Activated CD8-positive, alpha-beta T cell treated with anti-CD3 and anti-CD28 coated beads for 36 hours (primary cell): ENCODE data around the gene HK1. TPM values are rescaled to one million over a fixed set of nuclear protein-coding genes. Genes with fewer than 3 reads are reported as not detected.
"Not testable (repeated sequence)": the region's sequence is repeated elsewhere in the genome, so short reads cannot be mapped to it uniquely, and the experiment has no call there.

ENCODE experiments used
- ATAC-seq: fragments of 200-7000 bp; cut with Tn5 transposase; one replicate; pipeline ENCODE4 v1.10.0; 2021; ENCODE audit warnings: mild to moderate bottlenecking, moderate library complexity
- CTCF ChIA-PET: fragments of 350-600 bp; sonication (Branson Sonifier 250); formaldehyde crosslinking; loops from one replicate; lab custom pipeline; 2021; ENCODE audit warnings: antibody characterized with exemption; lab: Charles Lee
- POLR2A ChIA-PET: fragments of 350-600 bp; sonication (Branson Sonifier 250); formaldehyde crosslinking; loops from one replicate; lab custom pipeline; 2021; ENCODE audit warnings: antibody characterized with exemption; lab: Charles Lee
- DNase-seq: peaks from one replicate; pipeline ENCODE4 v3.0.0-alpha.2; 2020
- H3K27ac Mint-ChIP-seq: one replicate; pipeline ENCODE4 v1.8.0; 2021; ENCODE audit warnings: mild to moderate bottlenecking, mixed read lengths
- H3K27me3 Mint-ChIP-seq: one replicate; pipeline ENCODE4 v1.8.0; 2021; ENCODE audit warnings: mixed read lengths
- H3K36me3 Mint-ChIP-seq: one replicate; pipeline ENCODE4 v1.8.0; 2021; ENCODE audit warnings: low read depth, mixed read lengths
- H3K4me1 Mint-ChIP-seq: one replicate; pipeline ENCODE4 v1.8.0; 2021; ENCODE audit warnings: low read depth, mixed read lengths
- H3K4me3 Mint-ChIP-seq: one replicate; pipeline ENCODE4 v1.8.0; 2021; ENCODE audit warnings: mild to moderate bottlenecking, moderate library complexity, mixed read lengths
- H3K9me3 Mint-ChIP-seq: one replicate; pipeline ENCODE4 v1.8.0; 2021; ENCODE audit warnings: mixed read lengths
- intact Hi-C: fragments of 100-400 bp; cut with micrococcal nuclease; formaldehyde crosslinking; loops from one replicate; pipeline ENCODE4 v1.10.0; 2022
- total RNA-seq, 2 experiments: library from RNA; stranded (reverse); gene quantifications; one replicate each; pipeline ENCODE4 v1.2.3, GENCODE V29; 2021
- TF ChIP-seq, protein P1 (sequence below): fragments of 200-600 bp; IDR thresholded peaks from one replicate; pipeline ENCODE4 v1.8.0; 2022; ENCODE audit warnings: antibody characterized with exemption, mild to moderate bottlenecking

HK1 gene
- total RNA-seq, 2 experiments from 2014 or later = 314 to 325 TPM

GRCh38 chr10:69247313-69247710 lies 31.0 kb upstream of the HK1 start:
- H3K4me3 Mint-ChIP-seq = no peak overlapping the region
- no peaks in the 10 kb centered on the region for H3K9me3 Mint-ChIP-seq
- DNase-seq (no peak), ATAC-seq (no peak)
- TF ChIP-seq, protein P1, sequence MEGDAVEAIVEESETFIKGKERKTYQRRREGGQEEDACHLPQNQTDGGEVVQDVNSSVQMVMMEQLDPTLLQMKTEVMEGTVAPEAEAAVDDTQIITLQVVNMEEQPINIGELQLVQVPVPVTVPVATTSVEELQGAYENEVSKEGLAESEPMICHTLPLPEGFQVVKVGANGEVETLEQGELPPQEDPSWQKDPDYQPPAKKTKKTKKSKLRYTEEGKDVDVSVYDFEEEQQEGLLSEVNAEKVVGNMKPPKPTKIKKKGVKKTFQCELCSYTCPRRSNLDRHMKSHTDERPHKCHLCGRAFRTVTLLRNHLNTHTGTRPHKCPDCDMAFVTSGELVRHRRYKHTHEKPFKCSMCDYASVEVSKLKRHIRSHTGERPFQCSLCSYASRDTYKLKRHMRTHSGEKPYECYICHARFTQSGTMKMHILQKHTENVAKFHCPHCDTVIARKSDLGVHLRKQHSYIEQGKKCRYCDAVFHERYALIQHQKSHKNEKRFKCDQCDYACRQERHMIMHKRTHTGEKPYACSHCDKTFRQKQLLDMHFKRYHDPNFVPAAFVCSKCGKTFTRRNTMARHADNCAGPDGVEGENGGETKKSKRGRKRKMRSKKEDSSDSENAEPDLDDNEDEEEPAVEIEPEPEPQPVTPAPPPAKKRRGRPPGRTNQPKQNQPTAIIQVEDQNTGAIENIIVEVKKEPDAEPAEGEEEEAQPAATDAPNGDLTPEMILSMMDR = no peak
- no peak overlapping the region for H3K27ac Mint-ChIP-seq
- no peaks in the 10 kb centered on the region for H3K36me3 Mint-ChIP-seq
- no peaks in the 10 kb centered on the region for H3K27me3 Mint-ChIP-seq
- ChIA-PET POLR2A (interaction anchor here (1.0 to 1.5 kb wide), 2 partner anchors 10 to 106 kb away, joined by 3 to 4 read pairs; no protein-coding TSS in a partner anchor), CTCF (interaction anchor here (0.7 to 1.8 kb wide), 5 partner anchors 9 to 161 kb away, joined by 3 to 7 read pairs (median 5); no protein-coding TSS in a partner anchor)
- intact Hi-C loops = no loop called here
- no peaks in the 10 kb centered on the region for H3K4me1 Mint-ChIP-seq

DNA sequence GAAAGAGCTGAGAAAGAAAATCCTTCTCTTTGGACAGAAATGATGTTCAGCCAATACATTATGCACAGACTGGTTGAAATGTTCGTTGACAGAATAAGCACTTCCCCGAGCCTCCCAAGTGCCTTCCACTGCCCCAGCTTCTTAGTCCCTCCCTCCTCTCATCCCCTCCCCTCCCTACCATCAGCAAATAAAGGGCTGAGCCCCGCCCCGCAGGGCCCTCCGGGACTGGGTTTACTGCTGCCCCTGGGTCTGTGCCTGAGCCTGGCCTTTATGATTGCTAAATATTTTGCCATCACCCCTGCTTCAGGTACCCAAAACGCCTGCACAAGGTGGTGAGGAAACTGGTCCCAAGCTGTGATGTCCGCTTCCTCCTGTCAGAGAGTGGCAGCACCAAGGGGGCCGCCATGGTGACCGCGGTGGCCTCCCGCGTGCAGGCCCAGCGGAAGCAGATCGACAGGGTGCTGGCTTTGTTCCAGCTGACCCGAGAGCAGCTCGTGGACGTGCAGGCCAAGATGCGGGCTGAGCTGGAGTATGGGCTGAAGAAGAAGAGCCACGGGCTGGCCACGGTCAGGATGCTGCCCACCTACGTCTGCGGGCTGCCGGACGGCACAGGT lies 30.1 kb upstream of the HK1 start:
- ChIA-PET CTCF (no interaction called here), POLR2A (interaction anchor here (1.0 kb wide), 1 partner anchor 105 kb away, joined by 4 read pairs; no protein-coding TSS in a partner anchor)
- no peaks in the 10 kb centered on the region for H3K4me1 Mint-ChIP-seq
- DNase-seq = no peak
- TF ChIP-seq, protein P1 = no peak
- no peak overlapping the region for H3K4me3 Mint-ChIP-seq
- no peak for ATAC-seq
- no peaks in the 10 kb centered on the region for H3K27me3 Mint-ChIP-seq
- intact Hi-C loops = no loop called here
- H3K36me3 Mint-ChIP-seq = no peaks in the 10 kb centered on the region
- H3K27ac Mint-ChIP-seq = no peak overlapping the region
- H3K9me3 Mint-ChIP-seq = no peaks in the 10 kb centered on the region

DNA sequence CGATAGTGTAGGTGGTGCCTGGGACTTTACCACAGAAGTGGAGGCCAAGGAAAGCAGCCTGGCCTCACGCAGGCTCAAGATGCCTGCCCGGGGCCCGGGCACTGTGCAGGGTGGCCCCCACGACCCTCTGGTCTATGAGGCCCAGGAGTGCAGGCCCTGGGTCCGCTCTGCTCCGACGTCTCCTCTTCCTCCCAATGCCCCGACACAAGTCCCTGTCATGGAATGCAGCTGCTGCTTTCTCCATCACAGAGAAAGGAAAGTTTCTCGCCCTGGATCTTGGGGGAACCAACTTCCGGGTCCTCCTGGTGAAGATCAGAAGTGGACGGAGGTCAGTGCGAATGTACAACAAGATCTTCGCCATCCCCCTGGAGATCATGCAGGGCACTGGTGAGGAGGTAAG lies 28.3 kb upstream of the HK1 start:
- H3K27me3 Mint-ChIP-seq = no peaks in the 10 kb centered on the region
- no peaks in the 10 kb centered on the region for H3K36me3 Mint-ChIP-seq
- no peak for DNase-seq
- H3K4me1 Mint-ChIP-seq = no peaks in the 10 kb centered on the region
- no peak overlapping the region for H3K27ac Mint-ChIP-seq
- POLR2A ChIA-PET = no interaction called here
- intact Hi-C loops = no loop called here
- TF ChIP-seq, protein P1 = no peak
- no peak overlapping the region for H3K4me3 Mint-ChIP-seq
- no peak for ATAC-seq
- CTCF ChIA-PET = no interaction called here
- no peaks in the 10 kb centered on the region for H3K9me3 Mint-ChIP-seq

- H3K27me3 Mint-ChIP-seq, ATAC-seq, H3K36me3 Mint-ChIP-seq, H3K9me3 Mint-ChIP-seq, intact Hi-C loops, H3K4me3 Mint-ChIP-seq, H3K27ac Mint-ChIP-seq, POLR2A ChIA-PET, H3K4me1 Mint-ChIP-seq, DNase-seq: not testable (repeated sequence)
- CTCF ChIA-PET = interaction anchor here (1.3 kb wide), 1 partner anchor 256 kb away, joined by 3 read pairs; no protein-coding TSS in a partner anchor
Measured at GRCh38 chr10:69251417-69251816, 26.9 kb upstream of the HK1 start.

- no peaks in the 10 kb centered on the region for H3K9me3 Mint-ChIP-seq
- H3K36me3 Mint-ChIP-seq = no peaks in the 10 kb centered on the region
- H3K4me1 Mint-ChIP-seq = no peaks in the 10 kb centered on the region
- no peaks in the 10 kb centered on the region for H3K27me3 Mint-ChIP-seq
- intact Hi-C loops = no loop called here
- POLR2A ChIA-PET = interaction anchor here (0.5 to 1.1 kb wide), 3 partner anchors 39 to 198 kb away, joined by 3 read pairs; no protein-coding TSS in a partner anchor
- CTCF ChIA-PET = no interaction called here
- TF ChIP-seq, protein P1 = no peak
- DNase-seq (no peak), ATAC-seq (no peak)
- no peak overlapping the region for H3K27ac Mint-ChIP-seq
- no peak overlapping the region for H3K4me3 Mint-ChIP-seq
Measured at GRCh38 chr10:69253171-69253570, 25.1 kb upstream of the HK1 start.
